Peyer's patch (tissue), 4 donors: Measurements from ENCODE around the gene PMPCA. TPM values are rescaled to one million over a fixed set of nuclear protein-coding genes. Genes with fewer than 3 reads are reported as not detected.

ENCODE experiments used
- DNase-seq, 3 donors: peaks; one replicate each; pipeline ENCODE4 v3.0.0-alpha.2; 2017 to 2019
- H3K27ac ChIP-seq, 4 donors: fragments of 200-600 bp; sonication (generic); one replicate each; pipeline ENCODE4 v1.5.1; 2016 to 2019
- H3K27me3 ChIP-seq, 2 donors: fragments of 200-600 bp; sonication (generic); one replicate each; pipeline ENCODE4 v1.5.1; 2019
- H3K36me3 ChIP-seq, 3 donors: fragments of 200-600 bp; sonication (generic); one replicate each; pipeline ENCODE4 v1.5.1; 2016 to 2019
- H3K4me1 ChIP-seq, 4 donors: fragments of 200-600 bp; sonication (generic); one replicate each; pipeline ENCODE4 v1.5.1; 2016 to 2019
- H3K4me3 ChIP-seq, 4 donors: fragments of 200-600 bp; sonication (generic); 1 replicate in 3 of 4; 2 replicates in 1 of 4; pipeline ENCODE4 v1.5.1; 2016 to 2019; ENCODE audit warnings: mild to moderate bottlenecking in 1 of 4
- H3K9me3 ChIP-seq, 4 donors: fragments of 200-600 bp; sonication (generic); one replicate each; pipeline ENCODE4 v1.5.1; 2016 to 2019; ENCODE audit warnings: mild to moderate bottlenecking in 1 of 4
- CTCF ChIP-seq, 6 experiments: fragments of 450-650 bp in 4 of 6; fragments of 200-600 bp in 2 of 6; sonication (generic) in 1 of 6; IDR thresholded peaks; one replicate each; pipeline ENCODE4 v1.5.1; 2017 to 2019; ENCODE audit warnings: antibody characterized with exemption in 6 of 6, mild to moderate bottlenecking in 3 of 6, moderate library complexity in 1 of 6
- POLR2A ChIP-seq, 2 donors: fragments of 450-650 bp; IDR thresholded peaks; one replicate each; pipeline ENCODE4 v1.5.1; 2017; ENCODE audit warnings: antibody characterized with exemption in 2 of 2, mild to moderate bottlenecking in 2 of 2, moderate library complexity in 2 of 2
- total RNA-seq, 4 donors: library from RNA; depleted of rRNA; stranded (reverse); fragments of >200 nt; gene quantifications; one replicate each; pipeline ENCODE4 v1.1.0, GENCODE V29; 2016

Gene PMPCA
- total RNA-seq, 4 donors from 2014 or later: 32.8 to 73.4 (median 47.3) TPM

GRCh38 chr9:136471802-136472487, 61.5 kb downstream of the PMPCA start:
- Histone ChIP-seq H3K36me3 (peaks cover 0 to 98% (median 0%) of the 10 kb centered on the region in 3 donors), H3K27me3 (no peaks in the 10 kb centered on the region), H3K9me3 (no peaks in the 10 kb centered on the region), H3K4me1 (no peaks in the 10 kb centered on the region), H3K27ac (no peak overlapping the region), H3K4me3 (no peak overlapping the region)
- DNase-seq: no peak
- TF ChIP-seq CTCF (IDR thresholded peaks at IDR 0.05): no peak
- no peak for TF ChIP-seq POLR2A (IDR thresholded peaks at IDR 0.05)

DNA sequence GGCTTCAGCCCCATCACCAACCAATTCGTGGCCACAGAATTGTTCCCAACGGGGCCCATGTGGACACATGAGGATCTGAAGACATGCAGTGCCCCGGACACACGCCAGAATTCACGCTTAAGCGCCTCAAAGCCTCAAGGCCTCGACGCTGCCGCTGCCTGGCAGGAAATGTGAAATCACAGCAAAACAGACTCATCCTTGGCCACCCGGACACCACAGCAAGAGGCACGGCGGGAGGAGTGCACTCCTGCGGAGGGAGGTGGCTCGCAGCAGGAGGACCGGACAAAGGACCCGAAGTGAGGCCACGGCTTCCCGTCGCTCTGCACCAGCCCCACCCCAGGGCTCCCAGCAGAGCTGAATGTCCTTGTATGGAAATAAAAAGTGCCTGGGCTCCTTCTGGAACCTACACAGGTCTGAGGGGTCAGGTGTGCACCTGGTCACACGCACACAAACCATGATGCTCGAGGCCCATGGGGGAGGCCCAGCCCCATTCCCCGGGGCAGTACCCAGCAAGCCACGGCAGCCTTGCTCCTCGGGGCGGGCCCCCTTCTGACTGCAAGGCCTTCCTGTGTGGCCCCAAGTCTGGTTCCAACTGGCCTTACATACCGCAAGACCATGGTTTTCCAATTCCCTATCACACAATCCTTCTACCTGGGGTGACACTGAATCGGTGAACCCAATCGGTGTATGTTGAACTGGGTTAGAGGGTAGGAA, 62.3 kb downstream of the PMPCA start:
- TF ChIP-seq POLR2A (IDR thresholded peaks at IDR 0.05): no peak
- no peak for TF ChIP-seq CTCF (IDR thresholded peaks at IDR 0.05)
- no peak for DNase-seq
- Histone ChIP-seq H3K36me3 (peaks cover 0 to 97% (median 0%) of the 10 kb centered on the region in 3 donors), H3K4me3 (no peak overlapping the region), H3K9me3 (no peaks in the 10 kb centered on the region), H3K4me1 (no peaks in the 10 kb centered on the region), H3K27ac (no peak overlapping the region), H3K27me3 (no peaks in the 10 kb centered on the region)

GRCh38 chr9:136473354-136473721, 62.9 kb downstream of the PMPCA start:
- no peaks in the 10 kb centered on the region for H3K4me1 ChIP-seq
- no peak overlapping the region for H3K4me3 ChIP-seq
- no peaks in the 10 kb centered on the region for H3K9me3 ChIP-seq
- H3K27ac ChIP-seq: no peak overlapping the region
- TF ChIP-seq CTCF (IDR thresholded peaks at IDR 0.05) (no peak), POLR2A (IDR thresholded peaks at IDR 0.05) (no peak)
- no peak for DNase-seq
- H3K27me3 ChIP-seq: no peaks in the 10 kb centered on the region
- H3K36me3 ChIP-seq: peaks cover 0 to 91% (median 0%) of the 10 kb centered on the region in 3 donors

Other genes with a start within 250 kb of the PMPCA start
- gene LHX3, start 205.5 kb upstream of the PMPCA start, total RNA-seq: not detected
- gene QSOX2, start 164.8 kb upstream of the PMPCA start, total RNA-seq: 10 to 100 TPM in 1 of 4 donors, 1 to 10 TPM in 3; 5.1 to 23.9 (median 7.4) TPM
- gene CCDC187, start 106.6 kb upstream of the PMPCA start, total RNA-seq: 1 to 10 TPM in 1 of 4 donors, under 1 TPM in 2, not detected in 1; 0.35 to 1.0 (median 0.67) TPM
- 10 to 100 TPM in 1 of 4 donors, 1 to 10 TPM in 3; 3.7 to 25.6 (median 6.0) TPM for gene GPSM1, start 83.1 kb upstream of the PMPCA start, total RNA-seq
- 10 to 100 TPM in 3 of 4 donors, 1 to 10 TPM in 1; 5.6 to 19.8 (median 13.5) TPM for gene DNLZ, start 46.9 kb upstream of the PMPCA start, total RNA-seq
- gene CARD9, start 37.0 kb upstream of the PMPCA start, total RNA-seq: 10 to 100 TPM in 1 of 4 donors, under 1 TPM in 3; 0.28 to 14.9 (median 0.64) TPM
- 10 to 100 TPM in 3 of 4 donors, 1 to 10 TPM in 1; 6.3 to 58.6 (median 13.2) TPM for gene SNAPC4, start 10.5 kb upstream of the PMPCA start, total RNA-seq
- gene ENTR1, start within 50 bp of the PMPCA start, total RNA-seq: 100 to 1,000 TPM in 1 of 4 donors, 10 to 100 TPM in 3; 29.9 to 193 (median 50.2) TPM
- 10 to 100 TPM in 3 of 4 donors, 1 to 10 TPM in 1; 6.7 to 19.8 (median 19.2) TPM for gene INPP5E, start 29.2 kb downstream of the PMPCA start, total RNA-seq
- gene SEC16A, start 72.4 kb downstream of the PMPCA start, total RNA-seq: 10 to 100 TPM; 63.5 to 80.8 (median 74.6) TPM
- 10 to 100 TPM; 38.2 to 95.7 (median 53.8) TPM for gene NOTCH1, start 135.4 kb downstream of the PMPCA start, total RNA-seq